ENCODE measurements around the gene GRK3.

GRK3 gene

GRCh38 chr22:25742918-25743708 is 178.6 kb downstream of the GRK3 start:
- DNase-seq = no peak

GRCh38 chr22:25744694-25745093 is 180.2 kb downstream of the GRK3 start:
- no peak for DNase-seq

DNA sequence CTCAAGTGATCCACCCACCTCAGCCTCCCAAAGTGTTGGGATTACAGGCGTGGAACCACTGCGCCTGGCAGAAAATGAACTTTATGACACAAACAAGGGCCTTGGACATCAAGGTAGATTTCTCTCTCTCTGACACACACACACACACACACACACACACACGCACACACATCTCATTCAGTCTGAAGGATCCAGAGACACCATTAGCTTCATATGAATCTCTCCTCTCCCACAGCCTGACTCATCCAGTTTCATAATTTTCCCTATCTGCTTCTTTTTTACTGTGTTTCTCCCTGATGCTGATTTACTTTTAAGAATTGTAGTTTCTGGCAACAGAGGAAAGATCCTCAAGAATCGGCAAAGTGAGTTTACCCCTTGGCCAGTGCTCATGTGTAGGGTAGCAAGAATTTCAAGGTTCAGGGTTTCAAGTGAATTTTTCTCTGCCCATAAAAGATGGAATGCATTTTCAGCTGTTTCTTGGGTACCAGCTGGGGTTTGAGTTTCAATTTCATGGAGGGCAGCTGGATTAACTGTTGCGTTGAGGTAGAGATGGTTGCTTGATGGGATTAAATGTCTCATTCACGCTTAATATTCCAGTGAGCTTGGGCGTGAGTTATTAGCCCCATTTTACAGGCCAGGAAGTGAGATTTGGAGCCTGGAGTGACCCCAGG is 181.0 kb downstream of the GRK3 start:
- no peak for DNase-seq

DNA sequence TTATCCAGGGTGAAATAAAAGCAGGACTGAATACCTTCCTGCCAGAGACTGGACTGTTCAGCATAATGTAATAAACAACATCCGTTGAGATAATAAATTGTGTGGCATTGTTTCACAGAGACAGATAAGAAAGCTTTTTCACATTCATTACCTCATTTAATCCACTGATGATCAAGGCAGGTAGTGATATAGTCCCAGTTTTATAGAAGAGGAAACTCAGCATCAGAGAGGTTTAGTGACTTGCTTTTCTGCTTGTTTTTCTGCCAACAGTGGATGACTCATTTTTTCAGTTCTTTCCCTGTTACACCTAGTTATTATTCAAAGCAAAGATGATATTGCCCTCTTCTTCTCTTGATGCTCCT is 181.5 kb downstream of the GRK3 start:
- DNase-seq = no peak

- DNase-seq = no peak
Observed at GRCh38 chr22:25747245-25747944, 182.9 kb downstream of the GRK3 start.

DNA sequence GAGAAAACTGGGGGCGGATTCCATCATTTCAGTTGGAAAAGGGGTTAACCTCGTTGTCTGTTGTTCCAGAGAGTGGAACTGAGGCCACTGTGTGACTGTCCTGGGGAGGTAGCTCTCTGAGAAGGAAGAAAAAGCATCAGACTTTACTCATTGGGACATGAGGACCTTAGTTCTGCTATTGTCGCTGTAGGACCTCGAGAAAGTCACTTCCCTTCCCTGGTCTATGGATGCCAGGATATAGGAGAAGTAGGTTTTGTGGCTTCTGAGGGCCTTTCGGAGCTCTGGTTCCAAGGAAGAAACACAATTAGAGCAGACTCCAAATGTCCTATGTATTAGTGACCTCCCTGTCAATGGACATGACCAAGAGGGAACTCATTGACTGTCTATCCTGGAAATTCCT is 183.7 kb downstream of the GRK3 start:
- DNase-seq = no peak

DNA sequence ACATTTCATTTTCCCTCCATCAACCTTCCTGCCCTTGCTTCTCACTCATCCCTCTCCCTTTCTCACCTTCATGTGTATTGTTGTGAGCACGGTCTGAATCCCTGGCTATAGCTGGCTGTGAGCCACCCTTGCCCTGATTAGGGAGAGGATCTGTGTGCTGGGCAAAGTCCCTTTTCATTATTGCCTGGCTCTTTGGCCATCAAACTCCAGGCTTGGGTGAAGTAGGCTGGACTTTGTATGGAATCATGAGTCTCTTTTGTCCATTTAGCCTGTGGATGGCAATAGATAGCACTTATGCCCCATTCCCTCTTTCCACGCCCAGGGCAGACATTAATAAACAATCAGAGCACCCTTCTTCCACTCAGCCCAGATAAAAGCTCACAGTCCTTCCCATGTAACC is 184.2 kb downstream of the GRK3 start:
- no peak for DNase-seq

DNA sequence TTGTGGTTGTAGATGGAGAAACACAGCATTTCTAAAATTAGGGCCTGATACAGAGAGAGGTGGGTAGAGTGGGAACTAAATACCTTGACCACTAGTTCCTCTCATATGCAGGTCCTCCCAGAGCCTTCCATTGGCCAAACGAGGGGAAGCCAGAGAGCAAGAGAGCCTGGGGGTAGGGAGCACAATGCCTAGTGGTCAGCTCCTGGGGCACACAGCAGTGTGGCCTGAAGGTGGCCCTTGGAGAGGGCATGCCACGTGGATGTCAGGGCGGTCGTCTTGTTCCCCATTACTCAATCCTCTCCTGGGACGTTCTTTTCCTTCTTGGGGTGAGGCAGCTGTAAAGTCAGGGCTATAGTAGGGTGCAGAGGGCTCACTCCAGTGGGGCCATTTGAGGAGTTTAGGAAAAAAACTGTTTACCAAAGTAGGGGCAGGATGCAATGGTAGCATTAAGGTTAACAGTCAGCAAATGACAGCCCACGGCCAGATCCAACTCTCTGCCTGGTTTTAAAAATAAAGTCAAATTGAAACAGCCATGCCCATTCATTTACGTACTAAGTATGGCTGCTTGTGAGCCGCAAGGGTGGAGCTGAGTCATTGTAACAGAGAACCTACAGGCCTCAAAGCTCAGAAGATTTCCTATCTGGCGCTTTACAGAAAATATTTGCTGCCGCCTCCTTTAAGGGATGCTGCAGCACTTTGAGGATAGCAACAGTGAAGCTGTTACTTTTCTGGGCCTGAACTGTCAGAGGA is 185.1 kb downstream of the GRK3 start:
- DNase-seq = no peak

DNA sequence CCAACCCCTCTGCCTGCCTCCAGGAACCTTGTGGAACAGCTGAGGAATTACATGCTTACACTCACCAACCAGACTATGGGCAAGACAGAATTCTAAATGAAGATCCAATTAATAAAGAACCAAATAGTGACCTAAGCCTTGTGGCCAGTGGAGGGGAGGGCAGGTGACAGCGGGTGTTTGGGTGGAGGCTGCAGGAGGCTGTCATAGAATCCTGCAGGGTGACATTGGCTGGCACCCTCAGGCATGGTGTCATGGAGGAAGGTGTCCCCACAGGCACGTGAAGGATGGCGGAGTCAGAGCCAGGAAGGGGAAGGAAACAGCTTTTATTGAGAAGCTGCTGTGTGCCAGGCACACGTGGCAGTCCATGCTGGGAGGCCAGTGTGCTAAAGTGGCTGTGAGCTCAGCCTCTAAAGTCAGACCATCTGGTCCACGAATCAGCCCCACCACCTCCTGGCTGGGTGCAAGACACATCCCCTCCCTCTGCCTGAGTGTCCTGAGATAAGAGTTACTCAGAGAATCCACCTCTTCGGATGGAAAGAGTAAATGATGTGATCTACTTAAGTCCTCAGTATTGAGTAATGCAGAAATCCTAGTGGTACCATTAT is 186.2 kb downstream of the GRK3 start:
- DNase-seq = no peak

DNA sequence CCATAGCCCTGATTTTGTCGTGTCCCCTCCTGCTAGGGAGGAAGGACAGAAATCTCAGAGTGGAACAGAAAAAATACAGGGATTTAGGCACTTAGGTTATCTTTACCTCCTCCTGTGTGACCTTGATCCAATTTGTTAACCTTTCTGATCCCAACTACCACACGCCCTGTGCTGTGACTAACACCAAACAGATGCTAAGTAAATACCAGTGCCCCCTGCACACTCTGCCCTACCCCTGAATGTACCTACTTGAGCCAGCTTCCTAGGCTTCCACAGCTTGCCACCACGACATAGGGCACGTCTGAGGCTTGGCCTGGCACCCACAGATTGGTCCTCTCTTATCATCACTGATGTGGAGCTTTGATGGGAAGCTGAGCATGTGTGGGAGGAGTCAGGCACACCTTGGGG is 186.7 kb downstream of the GRK3 start:
- DNase-seq = no peak

GRCh38 chr22:25752615-25753214 is 188.2 kb downstream of the GRK3 start:
- DNase-seq = no peak

DNA sequence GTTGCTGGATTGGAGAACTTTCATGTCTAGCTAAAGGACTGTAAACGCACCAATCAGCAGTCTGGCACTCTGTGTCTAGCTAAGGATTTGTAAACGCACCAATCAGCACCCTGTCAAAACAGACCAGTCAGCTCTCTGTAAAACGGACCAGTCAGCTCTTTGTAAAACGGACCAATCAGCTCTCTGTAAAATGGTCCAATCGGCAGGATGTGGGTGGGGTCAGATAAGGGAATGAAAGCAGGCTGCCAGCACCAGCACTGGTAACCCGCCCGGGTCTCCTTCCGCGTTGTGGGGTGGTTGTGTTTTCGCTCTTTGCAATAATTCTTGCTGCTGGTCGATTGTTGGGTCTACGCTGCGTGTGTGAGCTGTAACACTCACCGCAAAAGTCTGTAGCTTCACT is 188.8 kb downstream of the GRK3 start:
- DNase-seq = no peak

GRCh38 chr22:25754527-25755202 is 190.2 kb downstream of the GRK3 start:
- no peak for DNase-seq

DNA sequence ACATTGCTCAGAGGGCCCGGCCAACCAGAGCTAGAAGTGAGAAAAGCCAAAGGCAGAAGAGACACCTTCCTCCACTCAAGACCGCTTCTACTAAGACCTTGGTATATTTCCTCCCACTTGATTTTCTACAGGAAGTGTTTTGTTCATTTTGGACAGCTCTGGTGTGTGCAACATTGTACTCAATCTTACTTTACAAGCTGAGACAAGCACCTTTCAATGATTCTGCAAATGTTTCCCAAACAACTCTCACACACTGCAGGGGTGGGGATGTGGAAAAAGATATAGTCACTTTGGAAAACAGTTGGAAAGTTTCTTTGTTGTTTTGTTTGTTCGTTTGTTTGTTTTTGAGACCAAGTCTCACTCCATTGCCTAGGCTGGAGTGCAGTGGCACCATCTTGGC is 193.2 kb downstream of the GRK3 start:
- DNase-seq = no peak

GRCh38 chr22:25758316-25758715 is 193.8 kb downstream of the GRK3 start:
- DNase-seq = no peak

DNA sequence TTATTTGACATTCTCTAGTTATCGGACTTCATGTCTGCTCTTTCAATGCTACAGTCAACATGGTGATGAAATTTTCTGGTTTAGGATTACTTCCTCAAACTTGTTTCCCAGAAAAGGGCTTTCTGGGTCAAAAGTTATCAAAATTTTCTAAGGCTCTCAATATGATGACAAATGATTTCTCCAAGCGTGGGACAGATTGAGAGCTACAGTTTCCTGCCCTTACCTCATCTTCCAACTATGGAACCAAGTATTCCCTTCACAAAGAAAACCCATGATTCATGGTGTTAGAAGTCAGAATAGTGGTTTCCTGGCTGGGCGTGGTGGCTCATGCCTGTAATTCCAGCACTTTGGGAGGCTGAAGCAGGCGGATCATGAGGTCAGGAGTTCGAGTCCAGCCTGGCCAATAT is 195.4 kb downstream of the GRK3 start:
- DNase-seq = no peak

DNA sequence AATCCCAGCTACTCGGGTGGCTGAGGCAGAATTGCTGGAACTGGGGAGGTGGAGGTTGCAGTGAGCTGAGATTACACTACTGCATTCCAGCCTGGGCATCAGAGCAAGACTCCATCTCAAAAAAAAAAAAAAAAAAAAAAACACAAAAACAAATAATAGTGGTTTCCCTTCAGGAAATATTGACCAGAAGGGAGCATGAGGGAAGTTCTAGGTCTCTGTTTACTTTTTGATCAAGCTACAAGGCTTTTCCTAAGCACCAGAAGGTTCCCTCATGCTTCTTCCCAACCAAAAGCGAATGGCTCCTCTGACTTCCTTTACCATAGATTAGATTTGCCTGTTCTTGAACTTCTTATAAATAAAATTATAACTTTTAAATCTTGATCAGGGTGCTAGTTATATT is 195.8 kb downstream of the GRK3 start:
- DNase-seq = no peak

- DNase-seq = no peak
Observed at GRCh38 chr22:25760848-25761595, 196.5 kb downstream of the GRK3 start.

GRCh38 chr22:25762147-25762546 is 197.7 kb downstream of the GRK3 start:
- no peak for DNase-seq

DNA sequence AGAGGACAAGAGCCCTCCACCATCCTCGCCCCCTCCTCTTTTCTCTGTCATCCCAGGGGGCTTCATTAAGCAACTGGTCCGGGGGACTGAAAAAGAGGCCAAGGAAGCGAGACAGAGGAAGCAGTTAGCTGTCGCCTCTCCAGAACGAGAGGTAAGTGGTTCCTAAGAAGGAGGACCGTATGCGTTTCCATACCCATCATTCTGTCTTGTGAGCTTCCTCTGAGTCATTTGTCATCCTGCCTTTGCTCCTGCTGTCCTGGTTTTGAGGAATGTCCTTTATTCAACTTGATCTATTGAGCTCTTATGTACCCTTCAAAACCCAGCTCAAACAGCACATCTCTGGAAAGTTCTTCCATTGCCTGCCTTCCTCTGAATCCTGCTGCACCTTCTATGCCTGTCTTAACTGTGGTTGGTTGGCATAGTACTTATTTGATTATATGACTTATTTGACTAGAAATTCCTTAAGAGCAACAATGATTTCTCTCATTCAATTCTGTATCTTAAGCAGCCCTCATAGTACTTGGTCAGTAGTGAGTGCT is 198.8 kb downstream of the GRK3 start:
- DNase-seq = no peak
